Right lobe of liver (tissue), 4 donors: Measurements from ENCODE around the gene PRKCB.

Experiments
- CTCF ChIP-seq, 4 donors: fragments of 200-600 bp in 3 of 4; fragments of 450-650 bp in 1 of 4; IDR thresholded peaks; one replicate each; pipeline versions ENCODE4 v1.5.1 to v1.8.0; 2016 to 2022; ENCODE audit warnings: antibody characterized with exemption in 4 of 4, mild to moderate bottlenecking in 2 of 4
- POLR2A ChIP-seq: fragments of 450-650 bp; IDR thresholded peaks from one replicate; pipeline ENCODE4 v1.6.1; 2017; ENCODE audit warnings: antibody characterized with exemption, mild to moderate bottlenecking
- donor health status: DM: no; HTN: no; CAD: no.
- donor health status: DM: no; HTN: no; CAD: no.
- donor health status: DM: no; HTN: yes; CAD: no.

- TF ChIP-seq CTCF (IDR thresholded peaks at IDR 0.05) (no peak), POLR2A (no peak)
These were observed 399.0 kb downstream of the PRKCB start for GRCh38 chr16:24234737-24235136.
